ENCODE data around the gene ERRFI1. TPM values are rescaled to one million over a fixed set of nuclear protein-coding genes. Genes with fewer than 3 reads are reported as not detected.

Gene ERRFI1
- polyA plus RNA-seq, 3 donors = 0.08 to 1.5 (median 0.28) TPM

DNA sequence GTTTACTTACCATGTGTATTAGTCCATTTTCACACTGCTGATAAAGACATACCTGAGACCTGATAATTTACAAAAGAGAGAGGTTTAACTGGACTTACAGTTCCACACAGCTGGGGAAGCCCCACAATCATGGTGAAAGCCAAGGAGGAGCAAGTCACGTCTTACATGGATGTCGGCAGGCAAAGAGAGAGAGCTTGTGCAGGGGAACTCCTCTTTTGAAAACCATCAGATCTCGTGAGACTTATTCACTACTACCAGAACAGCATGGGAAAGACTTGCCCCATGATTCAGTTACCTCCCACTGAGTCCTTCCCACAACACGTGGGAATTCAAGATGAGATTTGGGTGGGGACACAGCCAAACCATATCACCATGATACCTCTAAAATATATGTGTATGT is 39.3 kb upstream of the ERRFI1 start:
- TF ChIP-seq, protein P1, sequence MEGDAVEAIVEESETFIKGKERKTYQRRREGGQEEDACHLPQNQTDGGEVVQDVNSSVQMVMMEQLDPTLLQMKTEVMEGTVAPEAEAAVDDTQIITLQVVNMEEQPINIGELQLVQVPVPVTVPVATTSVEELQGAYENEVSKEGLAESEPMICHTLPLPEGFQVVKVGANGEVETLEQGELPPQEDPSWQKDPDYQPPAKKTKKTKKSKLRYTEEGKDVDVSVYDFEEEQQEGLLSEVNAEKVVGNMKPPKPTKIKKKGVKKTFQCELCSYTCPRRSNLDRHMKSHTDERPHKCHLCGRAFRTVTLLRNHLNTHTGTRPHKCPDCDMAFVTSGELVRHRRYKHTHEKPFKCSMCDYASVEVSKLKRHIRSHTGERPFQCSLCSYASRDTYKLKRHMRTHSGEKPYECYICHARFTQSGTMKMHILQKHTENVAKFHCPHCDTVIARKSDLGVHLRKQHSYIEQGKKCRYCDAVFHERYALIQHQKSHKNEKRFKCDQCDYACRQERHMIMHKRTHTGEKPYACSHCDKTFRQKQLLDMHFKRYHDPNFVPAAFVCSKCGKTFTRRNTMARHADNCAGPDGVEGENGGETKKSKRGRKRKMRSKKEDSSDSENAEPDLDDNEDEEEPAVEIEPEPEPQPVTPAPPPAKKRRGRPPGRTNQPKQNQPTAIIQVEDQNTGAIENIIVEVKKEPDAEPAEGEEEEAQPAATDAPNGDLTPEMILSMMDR (IDR thresholded peaks at IDR 0.05) = no peak
- Histone ChIP-seq H4K20me1 (ENCODE audit: insufficient read depth, low read length) (no peaks in the 10 kb centered on the region), H3K79me2 (ENCODE audit: insufficient read depth, low read length) (no peaks in the 10 kb centered on the region), H3K4me2 (replicated peaks; ENCODE audit: extremely low read depth, low read length, poor library complexity, severe bottlenecking) (no peak overlapping the region), H3K27me3 (ENCODE audit: control insufficient read depth in 2 of 2, insufficient read depth in 2 of 2, low read length in 2 of 2) (peaks cover 0 to 5% of the 10 kb centered on the region in 2 donors), H3K9me3 (replicated peaks in 1 of 2; ENCODE audit: control insufficient read depth in 1 of 2, insufficient read depth in 1 of 2, low read length in 2 of 2) (no peaks in the 10 kb centered on the region), H3K9ac (ENCODE audit: insufficient read depth, low read length, poor library complexity, severe bottlenecking) (no peak overlapping the region), H3K27ac (ENCODE audit: low read depth in 1 of 2, low read length in 2 of 2) (no peak overlapping the region), H3K4me1 (ENCODE audit: control insufficient read depth in 1 of 2, insufficient read depth in 2 of 2, low read length in 2 of 2) (no peaks in the 10 kb centered on the region), H3K4me3 (replicated peaks in 1 of 3; ENCODE audit: low read depth in 2 of 3, low read length in 3 of 3) (no peak overlapping the region), H3K36me3 (replicated peaks in 1 of 2; ENCODE audit: control insufficient read depth in 1 of 2, insufficient read depth in 2 of 2, low read length in 2 of 2) (no peaks in the 10 kb centered on the region), H2AFZ (ENCODE audit: insufficient read depth, low read depth, low read length, poor library complexity, severe bottlenecking) (no peak overlapping the region)
- Mint-ChIP-seq H3K4me1 (no peaks in the 10 kb centered on the region), H3K4me3 (no peak overlapping the region), H3K36me3 (no peaks in the 10 kb centered on the region), H3K27me3 (ENCODE audit: low read depth in 3 of 3) (peaks cover 10 to 31% (median 13%) of the 10 kb centered on the region in 3 donors), H3K27ac (peak overlapping the region in 1 of 7 donors; percentile 35), H3K9me3 (peaks cover 0 to 5% (median 0%) of the 10 kb centered on the region in 7 donors)
- 100% methylated on average over 2 of the region's 4 CpGs for WGBS (ENCODE audit: insufficient coverage)
- intact Hi-C loops (cut with micrococcal nuclease) = no loop called here
- no peak for DNase-seq

DNA sequence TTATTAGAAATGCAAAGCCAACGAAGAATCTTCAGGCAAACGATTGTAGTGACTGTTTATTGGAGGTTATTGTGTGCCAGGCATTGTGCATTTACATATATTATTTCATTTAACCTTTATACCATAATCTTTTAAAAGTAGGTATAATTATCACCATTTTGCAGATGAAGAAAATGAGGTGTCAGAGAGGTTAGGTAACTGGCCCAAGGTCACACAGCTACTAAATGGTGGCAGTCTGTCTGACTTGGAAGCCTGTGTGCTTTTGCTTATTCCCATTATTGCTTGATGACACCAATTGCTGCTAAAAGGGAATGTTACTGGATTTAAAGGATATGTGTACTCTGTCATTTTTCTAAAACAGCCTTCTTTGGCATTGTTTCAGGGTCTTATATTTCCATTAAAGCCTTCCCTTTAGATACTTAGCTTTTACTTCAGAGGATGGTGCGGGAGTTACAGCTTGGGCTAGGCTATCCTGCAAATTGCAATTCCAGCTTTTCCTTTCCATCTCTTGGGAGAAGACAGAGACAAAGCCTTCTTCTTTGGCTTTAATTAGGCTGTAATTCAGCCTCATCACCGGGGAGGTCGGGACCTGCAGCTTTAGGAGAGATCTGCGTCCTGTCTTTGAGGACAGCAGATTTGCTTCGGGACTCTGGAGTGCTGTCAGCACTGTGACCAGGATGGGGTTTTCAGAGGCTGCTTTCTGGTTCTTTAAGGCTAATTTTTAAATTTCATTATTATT is 37.4 kb upstream of the ERRFI1 start:
- H3K79me2 ChIP-seq (ENCODE audit: insufficient read depth, low read length) = no peaks in the 10 kb centered on the region
- Mint-ChIP-seq H3K4me3 (peak overlapping the region in 1 of 2 donors; percentile 0), H3K4me1 (no peaks in the 10 kb centered on the region), H3K27ac (no peak overlapping the region), H3K9me3 (peaks cover 0 to 5% (median 0%) of the 10 kb centered on the region in 7 donors), H3K36me3 (no peaks in the 10 kb centered on the region), H3K27me3 (ENCODE audit: low read depth in 3 of 3) (peaks cover 12 to 30% (median 13%) of the 10 kb centered on the region in 3 donors)
- H3K4me3 ChIP-seq (replicated peaks in 1 of 3; ENCODE audit: low read depth in 2 of 3, low read length in 3 of 3) = no peak overlapping the region
- intact Hi-C loops (cut with micrococcal nuclease) = no loop called here
- H4K20me1 ChIP-seq (ENCODE audit: insufficient read depth, low read length) = no peaks in the 10 kb centered on the region
- no peaks in the 10 kb centered on the region for H3K9me3 ChIP-seq (replicated peaks in 1 of 2; ENCODE audit: control insufficient read depth in 1 of 2, insufficient read depth in 1 of 2, low read length in 2 of 2)
- H3K27ac ChIP-seq (ENCODE audit: low read depth in 1 of 2, low read length in 2 of 2) = no peak overlapping the region
- no peak overlapping the region for H3K9ac ChIP-seq (ENCODE audit: insufficient read depth, low read length, poor library complexity, severe bottlenecking)
- no peak overlapping the region for H2AFZ ChIP-seq (ENCODE audit: insufficient read depth, low read depth, low read length, poor library complexity, severe bottlenecking)
- H3K4me1 ChIP-seq (ENCODE audit: control insufficient read depth in 1 of 2, insufficient read depth in 2 of 2, low read length in 2 of 2) = no peaks in the 10 kb centered on the region
- DNase-seq = no peak
- TF ChIP-seq, protein P1 (IDR thresholded peaks at IDR 0.05) = no peak
- no peak overlapping the region for H3K4me2 ChIP-seq (replicated peaks; ENCODE audit: extremely low read depth, low read length, poor library complexity, severe bottlenecking)
- peaks cover 0 to 5% of the 10 kb centered on the region in 2 donors for H3K27me3 ChIP-seq (ENCODE audit: control insufficient read depth in 2 of 2, insufficient read depth in 2 of 2, low read length in 2 of 2)
- no peaks in the 10 kb centered on the region for H3K36me3 ChIP-seq (replicated peaks in 1 of 2; ENCODE audit: control insufficient read depth in 1 of 2, insufficient read depth in 2 of 2, low read length in 2 of 2)
- 90% methylated on average over 2 of the region's 7 CpGs for WGBS (ENCODE audit: insufficient coverage)
